Activated CD8-positive, alpha-beta memory T cell treated with anti-CD3 and anti-CD28 coated beads, Interleukin-2, amount 50 U/mL, for 1 hour (primary cell): ENCODE results near the gene METTL23.
A peak's percentile ranks its signal among the peaks of the same experiment; 100 is the strongest.

Experiments used
- DNase-seq: peaks from one replicate; pipeline ENCODE4 v3.0.0-alpha.2; 2020; ENCODE audit errors: extremely low read depth

METTL23 gene

GRCh38 chr17:76757256-76757655 lies 30.6 kb downstream of the METTL23 start:
- no peak for DNase-seq

- DNase-seq = no peak
Observed at GRCh38 chr17:76758570-76758969, 31.9 kb downstream of the METTL23 start.

GRCh38 chr17:76772842-76773525 lies 46.3 kb downstream of the METTL23 start:
- DNase-seq = peak; percentile 37

GRCh38 chr17:76775021-76775600 lies 48.5 kb downstream of the METTL23 start:
- DNase-seq = no peak

GRCh38 chr17:76781056-76781982 lies 54.7 kb downstream of the METTL23 start:
- no peak for DNase-seq

- no peak for DNase-seq
Observed at GRCh38 chr17:76783146-76783545, 56.5 kb downstream of the METTL23 start.
